HUES48 (cell line): ENCODE results near the gene PDPR.
A peak's percentile ranks its signal among the peaks of the same experiment; 100 is the strongest.
"Not testable (repeated sequence)": the region's sequence is repeated elsewhere in the genome, so short reads cannot be mapped to it uniquely, and the experiment has no call there.

ENCODE experiments used
- H3K27ac ChIP-seq: one replicate; pipeline ENCODE4 v1.7.0; 2013; ENCODE audit warnings: low read depth, low read length, inconsistent platforms
- H3K27me3 ChIP-seq: 2 replicates; pipeline ENCODE4 v1.6.1; 2013; ENCODE audit warnings: mild to moderate bottlenecking, low read length; ENCODE audit not compliant: control insufficient read depth, insufficient read depth
- H3K36me3 ChIP-seq: 2 replicates; pipeline ENCODE4 v1.6.1; 2013; ENCODE audit warnings: low read length; ENCODE audit not compliant: control insufficient read depth, insufficient read depth
- H3K4me1 ChIP-seq: 2 replicates; pipeline ENCODE4 v1.6.1; 2013; ENCODE audit warnings: mild to moderate bottlenecking, low read length; ENCODE audit not compliant: control insufficient read depth, insufficient read depth
- H3K4me3 ChIP-seq: 2 replicates; pipeline ENCODE4 v1.5.1; 2013; ENCODE audit warnings: mild to moderate bottlenecking, low read depth, low read length
- H3K9ac ChIP-seq: 2 replicates; pipeline ENCODE4 v1.6.1; 2013; ENCODE audit warnings: mild to moderate bottlenecking, low read depth, low read length, moderate library complexity
- H3K9me3 ChIP-seq: 2 replicates; pipeline ENCODE4 v1.6.1; 2013; ENCODE audit warnings: low read length; ENCODE audit not compliant: control insufficient read depth, insufficient read depth

Gene PDPR

DNA sequence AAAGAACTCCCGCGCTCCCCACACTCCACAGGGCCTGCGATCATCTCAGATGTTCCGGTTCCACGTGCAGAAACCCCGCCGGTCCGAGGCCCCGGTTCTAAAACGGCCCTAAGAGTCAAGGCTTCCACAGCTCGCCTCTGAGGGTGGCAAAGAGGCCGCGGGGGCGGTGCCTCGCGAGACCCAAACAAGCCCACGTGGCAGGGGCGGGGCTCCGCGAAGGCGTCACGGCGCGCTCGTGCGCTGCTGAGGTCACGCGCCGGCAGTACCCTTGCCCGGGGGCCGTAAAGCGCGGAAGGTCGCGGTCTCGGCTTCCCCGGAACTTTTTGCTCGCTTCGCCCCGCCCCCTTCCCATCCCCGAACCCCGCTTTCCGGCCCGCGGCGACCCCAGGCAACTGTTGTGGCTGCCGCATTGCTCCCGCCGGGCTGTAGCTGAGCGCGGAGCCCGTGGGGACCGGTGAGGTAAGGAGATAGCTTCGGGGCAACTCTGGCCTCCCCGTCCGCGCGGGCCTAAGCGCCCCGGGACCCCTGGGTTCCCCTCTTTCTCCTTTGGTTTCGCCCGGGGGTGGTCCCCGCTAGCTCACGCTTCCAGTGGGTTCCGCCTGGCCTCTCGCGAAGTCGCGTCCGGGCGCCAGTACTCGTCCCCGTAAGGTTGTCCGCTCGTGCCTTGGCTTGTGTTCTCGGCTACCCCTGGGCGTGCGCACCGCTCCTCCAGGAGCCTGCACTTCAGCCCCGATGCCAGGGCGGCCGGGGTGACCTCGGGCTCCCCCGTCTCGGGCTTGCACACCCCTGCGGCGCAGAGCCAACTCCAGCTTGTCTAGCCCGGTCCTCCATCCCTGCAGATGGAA, at the start of gene PDPR:
Gene PDPR, plus strand, starts transcription at position 351 of the 845 bp plus-strand sequence. CDS start 6,161 bp downstream, outside the sequence.
- not testable (repeated sequence) for H3K27me3 ChIP-seq, H3K4me1 ChIP-seq, H3K9me3 ChIP-seq, H3K36me3 ChIP-seq
- H3K4me3 ChIP-seq: peak within 1 kb of the TSS; percentile 90
- H3K9ac ChIP-seq: peak within 1 kb of the TSS; percentile 75
- peak within 1 kb of the TSS; percentile 55 for H3K27ac ChIP-seq

DNA sequence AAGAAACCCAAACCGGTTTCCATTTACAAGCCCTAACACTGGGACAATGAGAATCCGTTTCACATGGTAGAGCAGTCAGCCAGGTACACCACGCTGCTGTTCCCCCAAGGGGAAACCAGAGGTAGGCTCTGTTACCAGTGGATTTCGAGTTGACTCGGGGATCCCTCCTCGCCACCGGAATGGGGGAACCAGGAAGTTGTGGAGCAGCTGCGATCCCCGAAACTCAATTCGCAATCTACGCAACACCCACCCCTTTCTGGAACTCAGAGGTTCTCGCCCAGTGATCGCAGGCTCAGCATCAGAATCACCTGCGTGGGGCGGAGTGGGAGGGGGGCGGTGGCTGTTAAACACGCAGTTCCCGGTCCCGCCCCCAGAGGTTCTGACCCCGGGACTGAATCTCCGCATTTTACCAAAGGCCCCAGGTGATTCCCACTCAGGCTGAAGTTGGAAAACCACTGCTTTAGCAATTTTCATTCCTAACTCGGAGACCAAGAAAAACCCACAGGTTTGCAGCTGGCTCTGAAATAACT, 49.2 kb upstream of the PDPR start:
- not testable (repeated sequence) for H3K9me3 ChIP-seq, H3K9ac ChIP-seq, H3K27me3 ChIP-seq, H3K36me3 ChIP-seq, H3K4me1 ChIP-seq, H3K27ac ChIP-seq
- peak overlapping the region; percentile 72 for H3K4me3 ChIP-seq

DNA sequence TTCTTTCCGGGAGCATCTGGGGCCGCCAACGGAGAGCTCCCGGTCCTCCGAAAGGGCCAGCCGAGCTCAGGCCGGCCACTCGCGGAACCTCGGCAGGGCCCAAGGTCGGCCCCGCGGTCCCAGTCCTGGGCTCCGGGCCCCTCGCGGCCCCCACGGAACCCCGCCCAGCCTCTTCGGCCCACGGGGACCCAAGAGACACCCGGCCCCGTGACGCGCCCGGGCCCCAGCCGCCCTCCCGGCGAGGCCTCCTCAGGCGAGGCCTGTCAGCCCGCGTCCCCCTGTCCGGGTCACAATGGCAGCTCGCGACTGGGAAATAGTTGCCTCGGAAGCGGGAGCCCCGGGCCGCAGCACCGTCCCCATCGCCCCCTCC, 48.8 kb upstream of the PDPR start:
- H3K27ac ChIP-seq, H3K4me1 ChIP-seq, H3K36me3 ChIP-seq, H3K9ac ChIP-seq, H3K9me3 ChIP-seq, H3K27me3 ChIP-seq: not testable (repeated sequence)
- peak overlapping the region; percentile 72 for H3K4me3 ChIP-seq

DNA sequence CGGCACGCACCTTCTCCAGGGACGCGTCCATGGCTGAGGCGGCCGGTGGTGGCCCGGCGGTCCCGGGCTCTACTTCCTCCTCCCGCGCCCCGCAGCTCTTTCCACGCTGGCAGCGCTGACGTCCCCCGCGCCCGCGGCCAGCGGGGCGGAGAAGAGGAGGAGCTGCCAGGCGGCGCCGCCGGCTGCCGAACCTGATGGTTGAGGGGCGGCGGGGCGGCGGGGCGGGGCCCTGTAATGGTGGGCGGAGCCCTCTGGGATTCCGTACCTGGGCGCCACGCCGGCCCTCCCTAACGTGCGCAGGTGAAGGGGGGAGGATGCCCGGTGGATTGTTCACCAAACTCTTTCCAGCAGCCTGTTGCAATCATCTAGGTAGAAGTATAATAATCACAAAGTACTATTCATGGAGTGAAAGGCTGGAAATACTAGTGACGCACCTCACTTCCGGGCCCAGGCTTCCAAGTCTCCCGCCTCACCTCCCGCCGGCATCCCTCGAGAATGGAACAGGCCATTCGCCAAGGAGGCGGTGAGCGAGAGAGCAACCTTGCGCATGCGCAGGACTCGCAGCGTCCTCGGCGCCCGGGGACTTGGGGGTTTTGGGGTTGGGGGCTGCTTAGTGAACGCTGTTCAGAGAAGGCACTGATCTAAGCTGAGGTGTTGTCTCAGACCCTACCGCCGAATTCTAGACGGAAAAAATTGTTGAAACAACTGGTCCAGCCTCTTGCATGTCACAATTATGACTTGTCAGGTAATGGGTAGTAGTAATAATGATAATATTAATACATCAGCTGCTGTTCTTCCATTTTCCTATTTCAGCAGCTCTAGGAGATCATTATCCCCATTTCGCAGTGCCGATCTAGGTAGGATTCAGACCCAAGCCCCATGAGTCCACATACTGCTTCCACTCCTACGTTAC, 48.1 kb upstream of the PDPR start:
- not testable (repeated sequence) for H3K9me3 ChIP-seq, H3K27ac ChIP-seq, H3K36me3 ChIP-seq, H3K27me3 ChIP-seq, H3K4me1 ChIP-seq
- peak overlapping the region; percentile 72 for H3K4me3 ChIP-seq
- peak overlapping the region; percentile 77 for H3K9ac ChIP-seq

DNA sequence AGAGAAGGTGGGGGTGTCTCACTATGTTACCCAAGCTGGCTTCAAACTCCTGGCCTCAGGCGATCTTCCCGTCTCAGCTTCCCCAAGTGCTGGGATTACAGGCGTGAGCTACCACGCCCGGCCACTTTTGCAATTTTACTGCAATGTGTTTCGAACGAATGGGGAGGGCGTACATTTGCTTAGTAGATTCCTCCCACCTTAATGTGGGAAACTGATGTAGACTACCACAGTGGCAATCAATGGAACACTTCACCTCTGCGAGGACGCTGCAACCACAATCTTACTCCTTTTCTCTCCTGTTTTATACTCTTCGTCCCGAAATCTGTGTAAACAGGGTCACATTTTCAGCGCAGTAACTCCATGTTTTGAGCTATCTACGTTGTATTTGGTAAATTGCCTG, 47.4 kb upstream of the PDPR start:
- H3K4me3 ChIP-seq: peak overlapping the region; percentile 72
- not testable (repeated sequence) for H3K9me3 ChIP-seq, H3K9ac ChIP-seq, H3K4me1 ChIP-seq, H3K27me3 ChIP-seq, H3K36me3 ChIP-seq, H3K27ac ChIP-seq

DNA sequence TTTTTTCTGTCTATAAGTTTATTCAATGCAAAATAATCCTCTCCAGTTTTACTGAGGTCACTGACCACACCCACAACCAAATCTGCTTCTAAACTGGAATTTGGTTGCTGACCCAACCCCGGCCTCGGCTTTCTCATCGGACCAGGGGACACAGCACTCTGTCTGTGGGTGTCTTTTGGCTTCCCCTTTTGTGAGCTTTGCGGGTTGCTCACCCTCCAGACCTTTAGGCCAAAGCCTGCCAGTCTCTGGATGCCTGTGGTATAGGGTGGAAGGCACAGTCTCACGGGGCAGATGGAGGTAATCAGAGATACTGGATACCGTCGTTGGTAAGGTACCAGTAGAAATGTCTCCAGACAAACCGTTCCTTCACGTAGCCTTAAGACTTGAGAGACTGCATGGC, 35.1 kb upstream of the PDPR start:
- not testable (repeated sequence) for H3K27me3 ChIP-seq, H3K4me3 ChIP-seq, H3K9ac ChIP-seq, H3K4me1 ChIP-seq, H3K9me3 ChIP-seq, H3K27ac ChIP-seq, H3K36me3 ChIP-seq

DNA sequence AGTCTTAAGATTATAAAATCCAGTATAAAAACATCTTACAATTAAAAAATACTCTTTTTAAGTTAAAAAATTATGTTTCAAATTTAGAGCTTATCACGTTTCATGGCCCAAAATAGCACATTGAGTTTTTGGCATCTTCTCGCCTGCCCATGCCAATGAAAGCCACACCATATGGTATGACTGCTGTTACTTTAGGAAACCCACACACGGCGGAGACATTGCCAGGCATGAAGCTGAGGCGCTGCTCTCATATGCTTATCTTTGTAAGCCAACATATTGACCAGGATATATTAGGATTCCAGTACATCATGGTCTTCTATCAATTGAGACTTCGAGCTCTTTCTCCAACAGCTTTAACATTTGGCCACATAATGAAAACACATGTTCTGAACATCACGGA, 32.9 kb upstream of the PDPR start:
- H3K36me3 ChIP-seq, H3K4me1 ChIP-seq, H3K4me3 ChIP-seq, H3K27me3 ChIP-seq, H3K9me3 ChIP-seq, H3K9ac ChIP-seq, H3K27ac ChIP-seq: not testable (repeated sequence)

DNA sequence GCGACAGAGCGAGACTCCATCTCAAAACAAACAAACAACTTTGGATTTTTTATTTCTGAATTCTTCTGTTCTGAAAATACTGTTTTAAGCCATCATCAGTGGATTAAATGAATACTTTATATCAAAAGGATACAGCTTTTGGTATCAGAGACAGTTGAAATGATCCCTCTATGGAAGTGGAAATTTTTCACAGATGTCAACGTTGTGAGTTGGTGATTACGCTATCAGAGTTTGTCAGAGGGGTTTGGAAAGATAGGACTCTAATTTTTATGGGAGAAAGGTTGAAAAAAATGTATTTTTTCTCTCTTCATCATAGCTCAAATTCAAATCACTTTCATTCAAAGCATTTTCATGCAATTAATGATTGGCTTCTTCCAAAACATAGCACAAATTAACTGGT, 30.2 kb upstream of the PDPR start:
- not testable (repeated sequence) for H3K4me1 ChIP-seq, H3K9ac ChIP-seq, H3K27ac ChIP-seq, H3K27me3 ChIP-seq, H3K9me3 ChIP-seq, H3K36me3 ChIP-seq, H3K4me3 ChIP-seq

DNA sequence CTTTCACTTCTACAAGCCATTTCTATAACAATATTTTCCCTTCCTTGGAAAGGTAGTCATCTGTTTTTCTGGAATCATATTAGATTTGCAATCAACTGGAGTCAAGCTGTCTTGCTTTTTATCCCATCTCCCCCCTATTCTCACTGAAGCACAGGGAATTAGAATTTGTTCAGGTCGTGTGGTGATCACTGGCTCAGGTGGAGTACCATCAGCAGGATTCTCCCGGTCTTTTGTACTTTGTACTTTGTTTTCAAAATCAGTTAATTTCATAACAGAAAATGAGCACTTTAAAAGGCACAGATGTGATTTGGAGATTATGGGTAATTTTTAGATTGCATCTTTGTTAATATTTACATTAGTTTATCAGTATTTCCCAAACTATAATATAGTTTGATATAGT, 26.0 kb upstream of the PDPR start:
- not testable (repeated sequence) for H3K36me3 ChIP-seq, H3K27me3 ChIP-seq, H3K9me3 ChIP-seq, H3K4me1 ChIP-seq, H3K9ac ChIP-seq, H3K4me3 ChIP-seq, H3K27ac ChIP-seq

DNA sequence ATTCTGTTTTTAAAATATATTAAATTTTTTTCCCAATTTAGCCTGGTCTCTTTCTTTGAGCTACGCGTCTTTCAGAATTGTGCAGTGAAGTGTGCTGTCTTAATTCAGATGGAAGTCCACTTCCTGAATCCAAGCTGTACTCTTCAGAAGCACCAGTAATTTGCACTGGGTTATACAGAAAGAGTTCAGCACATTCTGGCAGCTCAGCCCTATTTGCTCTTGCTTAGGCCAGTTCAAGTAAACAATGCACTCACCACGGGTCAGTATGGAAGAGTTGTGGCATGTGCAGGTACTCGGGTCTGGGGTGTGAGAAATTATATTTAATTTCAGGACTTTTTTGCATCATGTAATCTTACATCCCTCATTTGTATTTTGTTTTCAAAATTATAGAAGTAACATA, 25.3 kb upstream of the PDPR start:
- H3K36me3 ChIP-seq, H3K27me3 ChIP-seq, H3K4me1 ChIP-seq, H3K9me3 ChIP-seq, H3K27ac ChIP-seq, H3K9ac ChIP-seq, H3K4me3 ChIP-seq: not testable (repeated sequence)

DNA sequence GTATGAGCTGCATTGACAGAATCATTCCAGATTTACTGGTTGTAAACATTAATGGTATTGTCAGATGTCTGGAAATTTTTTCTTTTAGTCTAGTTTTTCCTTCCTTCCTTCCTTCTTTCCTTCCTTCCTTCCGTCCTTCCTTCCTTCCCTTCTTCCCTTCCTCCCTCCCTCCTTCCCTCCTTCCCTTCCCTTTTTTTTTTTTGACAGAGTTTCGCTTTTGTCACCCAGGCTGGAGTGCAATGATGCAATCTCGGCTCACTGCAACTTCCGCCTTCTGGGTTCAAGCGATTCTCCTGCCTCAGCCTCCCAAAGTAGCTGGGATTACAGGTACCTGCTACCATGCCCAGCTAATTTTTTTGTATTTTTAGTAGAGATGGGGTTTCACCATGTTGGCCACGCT, 24.8 kb upstream of the PDPR start:
- not testable (repeated sequence) for H3K27me3 ChIP-seq, H3K4me1 ChIP-seq, H3K4me3 ChIP-seq, H3K27ac ChIP-seq, H3K9me3 ChIP-seq, H3K36me3 ChIP-seq, H3K9ac ChIP-seq
